ENCODE results near the gene SLC23A2.

DNA sequence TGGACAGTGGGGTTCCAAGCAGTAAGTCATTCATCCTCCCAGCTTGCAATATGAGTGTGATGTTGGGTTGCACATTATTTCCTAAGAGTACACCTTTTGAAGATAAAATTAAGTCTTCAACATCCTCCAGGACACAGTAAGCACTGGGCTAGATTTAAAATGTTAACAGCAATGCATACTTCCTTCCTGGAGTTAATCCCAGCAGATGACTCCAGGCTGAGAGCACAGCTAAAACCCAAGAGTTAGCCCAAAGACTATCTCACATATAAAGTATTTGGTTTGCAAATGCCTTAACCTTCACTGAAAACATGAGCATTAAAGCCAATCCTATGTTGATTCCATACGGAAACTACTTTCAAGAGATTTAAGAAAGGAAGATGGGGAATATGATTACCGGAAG is 69.2 kb downstream of the SLC23A2 start:
- no peak for TF ChIP-seq POLR2AphosphoS5 (IDR thresholded peaks at IDR 0.05; ENCODE audit: low read depth, low read length)
- TF ChIP-seq POU2F2 (IDR thresholded peaks at IDR 0.05; ENCODE audit: low read depth, low read length), result no peak
- TF ChIP-seq POLR2A (IDR thresholded peaks at IDR 0.05; ENCODE audit: low read depth, low read length), result no peak
- TF ChIP-seq SPI1 (IDR thresholded peaks at IDR 0.05; ENCODE audit: low read depth, low read length), result no peak
